ENCODE results near the gene ERBB2. TPM values are rescaled to one million over a fixed set of nuclear protein-coding genes. Genes with fewer than 3 reads are reported as not detected.

The ERBB2 gene
- total and polyA plus RNA-seq, 2 of the 13 experiments (the other 11 are each of a cell fraction or from before 2014, with no cell fraction given), result 57.7 to 64.1 TPM

DNA sequence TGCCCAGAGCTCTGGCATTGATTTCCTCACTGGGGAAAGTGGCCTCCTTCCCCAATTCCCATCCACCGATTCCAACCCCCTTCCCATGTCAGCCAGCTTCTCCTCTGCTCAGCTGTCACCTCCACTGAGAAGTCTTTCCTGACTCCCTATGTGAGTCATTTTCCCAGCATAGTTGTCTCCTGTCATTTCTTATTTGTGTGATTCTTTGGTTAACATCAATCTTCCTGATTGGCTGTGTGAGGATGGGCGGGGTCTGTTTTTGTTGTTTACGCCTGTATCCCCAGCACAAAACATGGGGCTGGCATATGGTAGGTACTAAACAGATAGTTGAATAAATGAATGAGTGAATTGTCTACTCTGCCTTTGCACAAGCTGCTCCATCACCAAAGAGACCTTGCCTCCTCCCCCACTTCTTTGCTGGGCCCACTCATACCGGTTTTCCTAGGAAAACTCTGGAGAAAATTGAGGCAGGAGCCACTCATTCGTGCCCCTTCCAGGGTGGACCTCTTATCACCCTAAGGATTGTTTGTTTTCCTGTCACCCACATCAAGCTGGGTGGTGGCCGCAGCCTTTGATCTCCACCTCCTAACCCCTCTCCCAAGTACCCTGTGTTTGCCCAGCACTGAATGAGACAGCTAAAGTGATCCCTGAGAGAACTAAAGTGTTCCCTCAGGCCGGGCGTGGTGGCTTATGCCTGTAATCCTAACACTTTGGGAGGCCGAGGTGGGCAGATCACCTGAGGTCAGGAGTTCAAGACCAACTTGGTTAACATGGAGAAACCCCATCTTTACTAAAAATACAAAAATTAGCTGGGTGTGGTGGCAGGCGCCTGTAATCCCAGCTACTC is 36.7 kb downstream of the ERBB2 start (continued):
- TF ChIP-seq ZBTB2 (CRISPR knock-in tag; IDR thresholded peaks at IDR 0.05; ENCODE audit: low read depth) (no peak), ZNF234 (CRISPR knock-in tag; conservative IDR thresholded peaks at IDR 0.05) (no peak), NFAT5 (CRISPR knock-in tag; IDR thresholded peaks at IDR 0.05) (no peak), ZNF124 (CRISPR knock-in tag; IDR thresholded peaks at IDR 0.05) (no peak), RARA (CRISPR knock-in tag; IDR thresholded peaks at IDR 0.05) (peak; percentile 96), ATF3 (CRISPR knock-in tag; IDR thresholded peaks at IDR 0.05) (no peak), ZKSCAN8 (CRISPR knock-in tag; IDR thresholded peaks at IDR 0.05; ENCODE audit: borderline replicate concordance) (0 out of 2 replicates have a peak, but pooled peaks have one; percentile 39), SPEN (CRISPR knock-in tag; IDR thresholded peaks at IDR 0.05; ENCODE audit: low read depth) (no peak), FOXC1 (CRISPR knock-in tag; IDR thresholded peaks at IDR 0.05; ENCODE audit: borderline replicate concordance) (no peak), SNAPC5 (CRISPR knock-in tag; IDR thresholded peaks at IDR 0.05; ENCODE audit: borderline replicate concordance) (no peak), SRF (IDR thresholded peaks at IDR 0.05; ENCODE audit: low read depth, low read length) (no peak), ATF2 (CRISPR knock-in tag; IDR thresholded peaks at IDR 0.05) (0 out of 2 replicates have a peak, but pooled peaks have one; percentile 37), YY1 (IDR thresholded peaks at IDR 0.05; ENCODE audit: insufficient read depth, insufficient replicate concordance, low read depth, low read length) (peak; percentile 25), ZNF44 (CRISPR knock-in tag; IDR thresholded peaks at IDR 0.05) (no peak), ZNF589 (CRISPR knock-in tag; conservative IDR thresholded peaks at IDR 0.05) (0 out of 2 replicates have a peak, but pooled peaks have one; percentile 30)
- TF ChIP-seq, protein P1, sequence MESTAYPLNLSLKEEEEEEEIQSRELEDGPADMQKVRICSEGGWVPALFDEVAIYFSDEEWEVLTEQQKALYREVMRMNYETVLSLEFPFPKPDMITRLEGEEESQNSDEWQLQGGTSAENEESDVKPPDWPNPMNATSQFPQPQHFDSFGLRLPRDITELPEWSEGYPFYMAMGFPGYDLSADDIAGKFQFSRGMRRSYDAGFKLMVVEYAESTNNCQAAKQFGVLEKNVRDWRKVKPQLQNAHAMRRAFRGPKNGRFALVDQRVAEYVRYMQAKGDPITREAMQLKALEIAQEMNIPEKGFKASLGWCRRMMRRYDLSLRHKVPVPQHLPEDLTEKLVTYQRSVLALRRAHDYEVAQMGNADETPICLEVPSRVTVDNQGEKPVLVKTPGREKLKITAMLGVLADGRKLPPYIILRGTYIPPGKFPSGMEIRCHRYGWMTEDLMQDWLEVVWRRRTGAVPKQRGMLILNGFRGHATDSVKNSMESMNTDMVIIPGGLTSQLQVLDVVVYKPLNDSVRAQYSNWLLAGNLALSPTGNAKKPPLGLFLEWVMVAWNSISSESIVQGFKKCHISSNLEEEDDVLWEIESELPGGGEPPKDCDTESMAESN (CRISPR knock-in tag; conservative IDR thresholded peaks at IDR 0.05), result peak; percentile 39; the same call in 1 of the 2 replicates
- TF ChIP-seq, protein P2, sequence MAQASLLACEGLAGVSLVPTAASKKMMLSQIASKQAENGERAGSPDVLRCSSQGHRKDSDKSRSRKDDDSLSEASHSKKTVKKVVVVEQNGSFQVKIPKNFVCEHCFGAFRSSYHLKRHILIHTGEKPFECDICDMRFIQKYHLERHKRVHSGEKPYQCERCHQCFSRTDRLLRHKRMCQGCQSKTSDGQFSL (CRISPR knock-in tag; IDR thresholded peaks at IDR 0.05), result no peak
